HFFc6 (cell line): ENCODE results near the gene SPEG. TPM values are rescaled to one million over a fixed set of nuclear protein-coding genes. Genes with fewer than 3 reads are reported as not detected.
A peak's percentile ranks its signal among the peaks of the same experiment; 100 is the strongest.

ENCODE experiments used
- DNase-seq: peaks from one replicate; pipeline ENCODE4 v3.0.0-alpha.2; 2018
- H3K27ac Mint-ChIP-seq: 2 replicates; pipeline ENCODE4 v1.8.0; 2020; ENCODE audit warnings: mild to moderate bottlenecking, mixed read lengths
- H3K27me3 Mint-ChIP-seq: 2 replicates; pipeline ENCODE4 v1.8.0; 2021; ENCODE audit warnings: mild to moderate bottlenecking, moderate library complexity, mixed read lengths; ENCODE audit not compliant: insufficient read depth
- H3K36me3 Mint-ChIP-seq: 2 replicates; pipeline ENCODE4 v1.8.0; 2021; ENCODE audit warnings: low read depth, mixed read lengths
- H3K4me1 Mint-ChIP-seq: 2 replicates; pipeline ENCODE4 v1.8.0; 2020; ENCODE audit warnings: low read depth, mixed read lengths
- H3K4me3 Mint-ChIP-seq: 2 replicates; pipeline ENCODE4 v1.8.0; 2020; ENCODE audit warnings: mild to moderate bottlenecking, moderate library complexity, mixed read lengths
- H3K9me3 Mint-ChIP-seq: 2 replicates; pipeline ENCODE4 v1.8.0; 2020; ENCODE audit warnings: mild to moderate bottlenecking, mixed read lengths
- total RNA-seq, 6 experiments: library from RNA; stranded (reverse); fragmentation: NEBNext Ultra II Directional; extraction: Animal tissue kit (Norgen Biotek cat#: 25700); gene quantifications; 2 replicates in 1 of 6; 3 replicates in 5 of 6; pipeline ENCODE4 v1.2.3, GENCODE V29; 2021
- TF ChIP-seq, protein P1 (sequence below): fragments of 200-600 bp; sonication (generic); IDR thresholded peaks from 2 replicates; pipeline ENCODE4 v1.5.0; 2021; ENCODE audit warnings: antibody characterized with exemption, mild to moderate bottlenecking

Gene SPEG
- total RNA-seq, 6 experiments from 2014 or later, result 80.9 to 89.5 (median 84.7) TPM

DNA sequence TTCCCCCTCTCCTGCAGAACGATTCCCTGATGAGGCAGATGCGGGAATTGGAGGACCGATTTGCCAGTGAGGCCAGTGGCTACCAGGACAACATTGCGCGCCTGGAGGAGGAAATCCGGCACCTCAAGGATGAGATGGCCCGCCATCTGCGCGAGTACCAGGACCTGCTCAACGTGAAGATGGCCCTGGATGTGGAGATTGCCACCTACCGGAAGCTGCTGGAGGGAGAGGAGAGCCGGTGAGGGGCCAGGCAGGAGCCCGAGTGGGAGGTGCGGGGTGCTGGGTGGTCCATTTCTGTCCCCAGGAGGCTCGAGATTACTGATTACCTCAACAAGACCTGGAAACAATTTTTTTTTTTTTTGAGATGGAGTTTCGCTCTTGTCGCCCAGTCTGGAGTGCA lies 13.3 kb upstream of the SPEG start:
- TF ChIP-seq, protein P1, sequence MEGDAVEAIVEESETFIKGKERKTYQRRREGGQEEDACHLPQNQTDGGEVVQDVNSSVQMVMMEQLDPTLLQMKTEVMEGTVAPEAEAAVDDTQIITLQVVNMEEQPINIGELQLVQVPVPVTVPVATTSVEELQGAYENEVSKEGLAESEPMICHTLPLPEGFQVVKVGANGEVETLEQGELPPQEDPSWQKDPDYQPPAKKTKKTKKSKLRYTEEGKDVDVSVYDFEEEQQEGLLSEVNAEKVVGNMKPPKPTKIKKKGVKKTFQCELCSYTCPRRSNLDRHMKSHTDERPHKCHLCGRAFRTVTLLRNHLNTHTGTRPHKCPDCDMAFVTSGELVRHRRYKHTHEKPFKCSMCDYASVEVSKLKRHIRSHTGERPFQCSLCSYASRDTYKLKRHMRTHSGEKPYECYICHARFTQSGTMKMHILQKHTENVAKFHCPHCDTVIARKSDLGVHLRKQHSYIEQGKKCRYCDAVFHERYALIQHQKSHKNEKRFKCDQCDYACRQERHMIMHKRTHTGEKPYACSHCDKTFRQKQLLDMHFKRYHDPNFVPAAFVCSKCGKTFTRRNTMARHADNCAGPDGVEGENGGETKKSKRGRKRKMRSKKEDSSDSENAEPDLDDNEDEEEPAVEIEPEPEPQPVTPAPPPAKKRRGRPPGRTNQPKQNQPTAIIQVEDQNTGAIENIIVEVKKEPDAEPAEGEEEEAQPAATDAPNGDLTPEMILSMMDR, result no peak
- H3K4me3 Mint-ChIP-seq, result no peak overlapping the region
- no peak for DNase-seq
- no peaks in the 10 kb centered on the region for H3K9me3 Mint-ChIP-seq
- peaks cover 12% of the 10 kb centered on the region for H3K4me1 Mint-ChIP-seq
- H3K27ac Mint-ChIP-seq, result no peak overlapping the region
- H3K36me3 Mint-ChIP-seq, result no peaks in the 10 kb centered on the region
- H3K27me3 Mint-ChIP-seq, result peaks cover 3% of the 10 kb centered on the region

DNA sequence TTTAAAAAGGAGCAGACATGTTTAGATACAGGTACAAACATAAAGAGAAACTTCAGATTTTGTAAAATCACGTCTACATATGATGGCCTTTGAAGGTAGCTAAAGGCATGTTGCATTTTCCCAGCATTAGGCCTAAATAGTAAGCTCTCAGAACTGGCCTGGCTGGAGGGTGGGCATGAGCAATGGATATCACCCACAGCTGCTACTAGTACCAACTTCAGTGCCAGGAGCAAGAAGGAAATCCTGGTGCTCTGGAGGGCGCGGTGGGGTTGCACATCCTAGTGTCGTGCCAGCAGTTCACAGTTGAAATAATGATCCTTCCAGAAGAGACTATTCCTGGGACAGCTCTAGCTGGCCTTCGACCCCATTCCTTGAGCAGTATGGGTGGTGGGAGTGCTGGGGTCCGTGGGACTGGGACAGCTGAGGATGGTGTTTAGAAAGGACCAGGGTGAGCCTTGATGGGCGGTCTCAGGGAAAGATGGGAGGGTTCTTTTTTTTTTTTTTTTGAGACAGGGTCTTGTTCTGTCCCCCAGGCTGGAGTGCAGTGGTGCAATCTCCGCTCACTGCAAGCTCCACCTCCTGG lies 11.6 kb upstream of the SPEG start:
- Mint-ChIP-seq H3K27me3 (peaks cover 5% of the 10 kb centered on the region), H3K4me1 (peaks cover 18% of the 10 kb centered on the region), H3K27ac (peak overlapping the region; percentile 23; the same call in 1 of the 2 replicates), H3K4me3 (no peak overlapping the region), H3K9me3 (no peaks in the 10 kb centered on the region), H3K36me3 (no peaks in the 10 kb centered on the region)
- TF ChIP-seq, protein P1, result no peak
- DNase-seq, result no peak

DNA sequence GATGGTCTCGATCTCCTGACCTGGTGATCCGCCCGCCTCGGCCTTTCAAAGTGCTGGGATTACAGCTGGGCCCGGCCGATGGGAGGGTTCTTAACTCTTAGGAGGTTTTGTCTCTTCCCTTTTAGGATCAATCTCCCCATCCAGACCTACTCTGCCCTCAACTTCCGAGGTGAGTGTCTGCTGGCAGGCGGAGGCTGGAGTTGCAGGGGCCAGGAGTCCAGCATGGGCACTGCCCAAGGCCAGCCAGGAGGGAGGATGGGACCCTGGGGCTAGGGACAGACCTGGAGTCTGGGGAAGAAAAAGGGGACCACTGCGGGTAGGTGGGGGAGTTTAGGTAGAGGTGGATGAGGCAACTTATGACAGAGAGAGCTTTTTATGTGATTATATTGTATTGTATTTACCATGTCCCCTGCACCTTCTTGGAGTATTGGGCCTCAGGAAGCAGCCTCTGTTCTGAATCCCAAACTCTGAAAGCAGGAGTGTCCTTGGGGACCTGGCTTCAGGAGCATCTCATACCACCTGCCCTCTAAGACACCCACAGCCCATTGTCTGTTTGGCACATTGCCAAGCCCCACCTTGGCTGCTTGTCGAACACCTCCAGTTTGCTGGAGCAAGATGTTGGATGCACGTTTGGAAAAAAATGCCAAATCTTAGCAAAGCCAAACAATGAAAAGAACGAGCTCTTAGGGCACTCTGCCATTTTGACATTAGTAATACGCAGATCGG lies 10.8 kb upstream of the SPEG start:
- peak overlapping the region; percentile 43; the same call in 1 of the 2 replicates for H3K4me3 Mint-ChIP-seq
- H3K9me3 Mint-ChIP-seq, result no peaks in the 10 kb centered on the region
- peaks cover 26% of the 10 kb centered on the region for H3K4me1 Mint-ChIP-seq
- peaks cover 5% of the 10 kb centered on the region for H3K27me3 Mint-ChIP-seq
- TF ChIP-seq, protein P1, result no peak
- no peaks in the 10 kb centered on the region for H3K36me3 Mint-ChIP-seq
- DNase-seq, result no peak
- peak overlapping the region; percentile 86; the same call in 1 of the 2 replicates for H3K27ac Mint-ChIP-seq

DNA sequence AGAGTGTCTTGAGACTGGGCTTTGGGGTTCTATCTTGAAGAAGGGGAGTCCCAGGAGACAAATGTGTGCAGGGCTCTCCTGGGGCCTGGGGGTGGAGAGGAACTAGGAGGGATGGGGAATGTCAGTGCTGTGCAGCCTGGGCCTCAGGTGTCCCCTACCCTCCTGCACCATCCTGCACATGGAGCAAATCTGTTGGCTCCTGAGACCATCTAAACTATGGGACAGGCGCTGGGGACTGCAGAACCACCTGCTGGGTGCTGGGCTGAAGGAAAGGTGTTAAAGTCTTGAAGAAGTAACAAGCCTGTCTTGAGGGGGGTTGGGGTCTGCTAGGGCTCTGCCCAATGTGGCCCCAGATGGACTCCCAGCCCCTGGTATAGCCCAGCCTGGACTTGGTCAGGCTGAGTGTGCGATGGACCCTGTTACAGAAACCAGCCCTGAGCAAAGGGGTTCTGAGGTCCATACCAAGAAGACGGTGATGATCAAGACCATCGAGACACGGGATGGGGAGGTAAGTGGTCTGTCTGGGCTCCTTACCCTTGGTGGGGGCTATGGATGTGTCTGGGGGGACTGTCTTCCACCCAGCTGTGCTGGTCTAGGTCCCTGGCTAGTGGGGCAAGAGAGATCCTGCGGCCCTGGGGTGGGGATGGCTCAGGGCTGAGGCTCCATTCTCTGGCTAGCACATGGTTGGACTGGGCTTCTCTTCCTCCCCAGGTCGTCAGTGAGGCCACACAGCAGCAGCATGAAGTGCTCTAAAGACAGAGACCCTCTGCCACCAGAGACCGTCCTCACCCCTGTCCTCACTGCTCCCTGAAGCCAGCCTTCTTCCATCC lies 9.2 kb upstream of the SPEG start:
- Mint-ChIP-seq H3K36me3 (no peaks in the 10 kb centered on the region), H3K27ac (no peak overlapping the region; the same call in 1 of the 2 replicates), H3K4me1 (peaks cover 38% of the 10 kb centered on the region), H3K27me3 (peaks cover 5% of the 10 kb centered on the region), H3K9me3 (no peaks in the 10 kb centered on the region), H3K4me3 (no peak overlapping the region)
- TF ChIP-seq, protein P1, result no peak
- no peak for DNase-seq

DNA sequence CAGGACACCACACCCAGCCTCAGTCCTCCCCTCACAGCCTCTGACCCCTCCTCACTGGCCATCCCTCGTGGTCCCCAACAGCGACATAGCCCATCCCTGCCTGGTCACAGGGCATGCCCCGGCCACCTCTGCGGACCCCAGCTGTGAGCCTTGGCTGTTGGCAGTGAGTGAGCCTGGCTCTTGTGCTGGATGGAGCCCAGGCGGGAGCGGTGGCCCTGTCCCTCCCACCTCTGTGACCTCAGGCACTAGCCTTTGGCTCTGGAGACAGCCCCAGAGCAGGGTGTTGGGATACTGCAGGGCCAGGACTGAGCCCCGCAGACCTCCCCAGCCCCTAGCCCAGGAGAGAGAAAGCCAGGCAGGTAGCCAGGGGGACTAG lies 8.6 kb upstream of the SPEG start:
- TF ChIP-seq, protein P1, result no peak
- Mint-ChIP-seq H3K27ac (no peak overlapping the region), H3K9me3 (no peaks in the 10 kb centered on the region), H3K4me3 (no peak overlapping the region), H3K27me3 (peaks cover 5% of the 10 kb centered on the region), H3K4me1 (peaks cover 44% of the 10 kb centered on the region), H3K36me3 (no peaks in the 10 kb centered on the region)
- DNase-seq, result no peak
